Choroid plexus epithelial cell (primary cell): ENCODE data around the gene PHLDA2.

Source experiments
- DNase-seq: peaks from one replicate; pipeline ENCODE4 v3.0.0-alpha.2; 2010; ENCODE audit warnings: low read depth
- H3K4me3 ChIP-seq: 2 replicates; pipeline ENCODE4 v1.5.1; 2011; ENCODE audit warnings: low read depth, mild to moderate bottlenecking, control low read depth, low read length, moderate library complexity
- CTCF ChIP-seq: conservative IDR thresholded peaks from 2 replicates; pipeline ENCODE4 v1.5.1; 2011; ENCODE audit warnings: low read depth, mild to moderate bottlenecking, control low read depth, inconsistent platforms, low read length, moderate library complexity

Gene PHLDA2

DNA sequence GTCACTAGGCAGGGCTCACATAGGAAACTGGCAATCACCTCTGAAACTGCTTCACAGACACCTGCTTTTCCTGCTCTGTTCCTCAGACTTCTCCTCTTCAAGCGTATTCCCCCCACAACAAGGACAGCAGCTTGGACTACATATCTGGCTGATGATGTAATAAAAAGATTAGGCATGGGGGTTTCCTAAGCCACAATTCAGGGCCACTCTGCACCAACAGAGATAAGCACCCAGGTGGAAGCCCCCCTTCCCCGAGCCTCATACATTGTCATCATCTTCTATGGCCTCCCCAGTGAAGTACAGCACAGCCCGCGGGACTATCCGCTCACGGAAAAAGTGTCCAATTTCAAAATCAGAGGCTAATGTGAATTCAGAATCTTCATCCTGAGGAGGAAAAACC is 25.0 kb upstream of the PHLDA2 start:
- no peak for DNase-seq
- no peak for TF ChIP-seq CTCF
- no peak overlapping the region for H3K4me3 ChIP-seq

GRCh38 chr11:2952290-2952689 is 23.1 kb upstream of the PHLDA2 start:
- no peak overlapping the region for H3K4me3 ChIP-seq
- no peak for DNase-seq
- TF ChIP-seq CTCF = no peak

DNA sequence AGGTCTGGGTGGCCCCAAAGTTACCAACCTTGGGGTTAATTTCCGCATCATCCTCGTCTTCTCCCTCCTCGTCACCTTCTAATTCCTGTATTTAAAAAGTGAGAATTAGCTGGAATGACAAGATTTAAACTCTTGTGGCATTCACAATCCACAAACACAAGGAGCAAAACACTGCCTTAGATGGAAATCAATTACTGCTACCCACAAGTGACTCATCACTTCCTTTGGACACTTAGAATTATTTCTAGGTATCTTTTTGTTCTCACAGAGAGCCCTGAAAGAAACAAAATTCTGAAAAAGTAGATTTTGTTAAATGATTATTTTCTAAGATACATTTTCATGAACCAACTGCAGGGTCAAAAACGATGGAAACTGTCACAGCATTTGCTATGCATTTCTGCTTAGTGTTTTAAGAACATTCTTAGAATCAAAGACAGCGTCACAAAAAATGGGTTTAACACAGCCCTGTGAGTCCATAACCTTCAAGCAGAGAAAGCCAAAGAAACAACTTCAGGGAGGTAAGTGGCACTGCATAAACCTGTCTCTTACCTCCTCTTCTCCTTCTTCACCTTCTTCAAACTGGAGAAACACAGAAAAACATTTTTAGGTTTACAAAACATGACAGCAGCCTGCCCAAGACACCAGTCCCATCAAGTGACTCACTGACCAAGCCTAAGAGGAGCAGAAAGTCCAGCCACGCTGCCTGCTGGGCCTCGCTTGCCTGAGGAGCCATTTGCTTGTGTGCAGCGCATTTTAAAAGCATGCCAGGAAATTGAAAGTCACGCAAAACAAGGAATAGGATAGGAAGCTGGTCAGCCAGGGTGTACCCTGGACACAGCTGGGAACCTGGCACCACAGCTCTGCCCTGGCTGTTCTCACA is 22.3 kb upstream of the PHLDA2 start:
- TF ChIP-seq CTCF = no peak
- DNase-seq = peak; percentile 71
- H3K4me3 ChIP-seq = no peak overlapping the region

GRCh38 chr11:2950825-2951224 is 21.6 kb upstream of the PHLDA2 start:
- DNase-seq = peak; percentile 65
- no peak overlapping the region for H3K4me3 ChIP-seq
- no peak for TF ChIP-seq CTCF

- no peak for DNase-seq
- no peak for TF ChIP-seq CTCF
- no peak overlapping the region for H3K4me3 ChIP-seq
Observed at GRCh38 chr11:2949920-2950319, 20.7 kb upstream of the PHLDA2 start.

DNA sequence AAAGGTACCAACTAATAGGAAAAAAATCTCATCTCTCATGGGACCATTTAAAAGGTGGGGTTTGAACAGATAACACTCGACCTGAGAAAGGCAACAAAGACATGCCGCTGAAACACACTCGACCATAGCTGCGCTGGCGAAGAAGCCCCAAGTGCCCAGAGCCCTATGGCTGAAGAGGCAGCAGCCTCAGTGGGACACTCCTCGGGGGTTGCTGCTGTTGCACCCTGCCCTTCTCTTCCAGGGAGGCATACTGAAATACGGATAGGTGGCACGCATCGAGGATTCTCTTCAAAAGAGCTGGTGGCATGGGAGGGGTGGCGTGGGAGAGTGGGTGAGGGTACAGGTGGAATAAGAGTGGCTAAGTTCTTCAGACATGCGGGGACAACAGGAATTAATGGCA is 18.5 kb upstream of the PHLDA2 start:
- no peak for TF ChIP-seq CTCF
- no peak for DNase-seq

DNA sequence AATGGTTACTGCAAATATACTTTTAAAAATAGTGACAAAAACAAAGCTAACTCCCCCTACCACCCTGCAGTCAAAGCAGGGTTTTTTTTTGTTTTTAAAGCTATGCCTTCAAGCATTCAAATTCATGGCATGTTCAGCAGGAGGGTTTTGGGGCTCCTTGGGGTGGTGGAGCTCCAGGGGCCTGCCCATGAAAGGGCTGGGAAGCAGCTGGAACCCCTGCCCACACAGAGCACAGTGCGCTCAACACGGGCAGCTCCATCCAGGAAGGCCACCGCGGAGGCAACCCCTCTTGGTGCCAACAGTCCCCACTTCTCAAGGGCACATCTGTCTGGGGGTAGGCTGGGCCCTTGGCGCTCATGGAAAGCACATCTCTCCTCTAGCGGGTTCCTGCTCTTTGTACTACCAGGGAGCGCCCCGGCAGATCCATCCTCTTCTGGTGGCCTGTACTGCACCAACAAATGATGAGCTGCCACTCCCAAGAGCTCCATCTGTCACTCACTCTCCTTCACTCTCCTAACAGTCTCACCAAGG is 16.6 kb upstream of the PHLDA2 start:
- DNase-seq = no peak
- H3K4me3 ChIP-seq = no peak overlapping the region
- no peak for TF ChIP-seq CTCF

More for the DNA sequence above, 18.5 kb upstream of the PHLDA2 start:
- no peak overlapping the region for H3K4me3 ChIP-seq
